GM21360 (cell line): ENCODE data around the gene KIAA0586.
"Not testable (repeated sequence)": the region's sequence is repeated elsewhere in the genome, so short reads cannot be mapped to it uniquely, and the experiment has no call there.

Experiments used
- ATAC-seq: cut with Tn5 transposase; IDR thresholded peaks from one replicate; pipeline ENCODE4 v1.9.1; 2021; ENCODE audit warnings: mild to moderate bottlenecking, moderate library complexity; ENCODE audit not compliant: unreplicated experiment

The KIAA0586 gene

DNA sequence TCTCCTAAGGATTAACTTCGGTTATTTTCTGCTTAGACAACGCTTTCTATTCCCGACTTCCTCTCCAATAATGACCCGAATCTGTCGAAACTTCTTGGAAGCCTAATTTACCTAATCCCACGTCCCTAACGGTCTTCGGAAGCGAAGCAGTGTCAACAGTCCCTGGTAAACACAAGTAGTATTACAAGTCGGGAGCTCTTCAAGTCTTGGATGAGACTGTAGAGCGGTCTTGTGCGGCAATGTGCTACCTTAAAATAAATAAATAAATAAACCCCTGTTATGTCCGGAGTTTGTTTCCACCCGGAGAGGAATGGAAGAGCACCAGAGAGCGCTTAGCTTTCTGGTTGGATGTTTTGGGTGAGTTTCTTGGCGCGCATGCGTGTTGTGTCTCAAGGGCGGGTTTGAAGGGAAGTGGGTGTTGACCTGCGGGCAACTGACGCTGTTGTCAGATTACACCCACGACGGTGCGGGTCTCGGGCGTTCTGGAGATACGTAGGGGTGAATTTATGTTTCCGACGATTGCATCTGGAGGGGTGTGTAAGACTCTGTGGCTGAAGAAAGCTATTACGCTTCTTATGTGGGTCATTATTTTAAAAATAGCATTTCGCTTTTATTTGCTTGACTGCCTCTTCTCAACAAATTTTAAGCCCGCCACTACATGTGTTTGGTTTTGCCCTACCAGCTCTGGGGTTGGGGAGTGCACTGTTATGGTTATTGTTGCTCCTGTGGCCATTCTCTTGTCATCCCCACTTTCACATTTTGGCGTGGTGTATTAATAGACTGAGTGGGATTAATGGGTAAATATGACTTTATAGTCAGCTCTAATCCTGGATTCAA lies at the start of gene KIAA0586, which contains the start of gene TIMM9:
KIAA0586 (plus strand) TSS at position 439 of the 837 bp plus-strand sequence. CDS start 546 bp downstream, outside the sequence.
TIMM9 (minus strand) TSS at position 251 of the 837 bp plus-strand sequence. CDS start 15,586 bp downstream, outside the sequence.
- ATAC-seq = peak; percentile 93

DNA sequence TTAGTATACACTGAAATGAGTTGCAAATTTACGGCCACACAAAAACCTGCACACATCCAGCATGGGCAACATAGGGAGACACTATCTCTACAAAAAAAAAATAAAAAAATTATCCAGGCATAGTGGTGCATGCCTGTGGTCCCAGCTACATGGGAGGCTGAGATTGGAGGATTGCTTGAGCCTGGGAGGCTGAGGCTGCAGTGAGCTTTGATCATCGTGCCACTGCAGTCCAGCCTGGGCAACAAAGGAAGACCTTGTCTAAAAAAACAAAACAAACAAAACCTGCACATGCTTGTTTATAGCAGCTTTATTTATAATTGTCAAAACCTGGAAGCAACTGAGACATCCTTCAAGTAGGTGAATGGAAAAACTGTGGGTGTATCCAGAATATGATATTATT lies 36.7 kb upstream of the KIAA0586 start:
- no peak for ATAC-seq

DNA sequence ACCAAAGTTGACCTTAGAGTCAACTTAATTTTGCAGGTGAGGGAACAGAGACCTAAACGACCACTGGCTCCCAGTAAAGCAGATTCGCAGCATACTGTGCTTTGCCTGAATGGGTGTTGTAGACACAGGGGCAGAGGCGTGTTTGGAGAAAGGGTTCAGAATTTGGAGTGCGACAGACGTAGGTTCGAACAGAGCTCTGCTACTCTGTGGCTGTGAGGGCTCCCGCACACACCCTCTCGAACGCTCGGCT lies 32.0 kb upstream of the KIAA0586 start:
- ATAC-seq = no peak

DNA sequence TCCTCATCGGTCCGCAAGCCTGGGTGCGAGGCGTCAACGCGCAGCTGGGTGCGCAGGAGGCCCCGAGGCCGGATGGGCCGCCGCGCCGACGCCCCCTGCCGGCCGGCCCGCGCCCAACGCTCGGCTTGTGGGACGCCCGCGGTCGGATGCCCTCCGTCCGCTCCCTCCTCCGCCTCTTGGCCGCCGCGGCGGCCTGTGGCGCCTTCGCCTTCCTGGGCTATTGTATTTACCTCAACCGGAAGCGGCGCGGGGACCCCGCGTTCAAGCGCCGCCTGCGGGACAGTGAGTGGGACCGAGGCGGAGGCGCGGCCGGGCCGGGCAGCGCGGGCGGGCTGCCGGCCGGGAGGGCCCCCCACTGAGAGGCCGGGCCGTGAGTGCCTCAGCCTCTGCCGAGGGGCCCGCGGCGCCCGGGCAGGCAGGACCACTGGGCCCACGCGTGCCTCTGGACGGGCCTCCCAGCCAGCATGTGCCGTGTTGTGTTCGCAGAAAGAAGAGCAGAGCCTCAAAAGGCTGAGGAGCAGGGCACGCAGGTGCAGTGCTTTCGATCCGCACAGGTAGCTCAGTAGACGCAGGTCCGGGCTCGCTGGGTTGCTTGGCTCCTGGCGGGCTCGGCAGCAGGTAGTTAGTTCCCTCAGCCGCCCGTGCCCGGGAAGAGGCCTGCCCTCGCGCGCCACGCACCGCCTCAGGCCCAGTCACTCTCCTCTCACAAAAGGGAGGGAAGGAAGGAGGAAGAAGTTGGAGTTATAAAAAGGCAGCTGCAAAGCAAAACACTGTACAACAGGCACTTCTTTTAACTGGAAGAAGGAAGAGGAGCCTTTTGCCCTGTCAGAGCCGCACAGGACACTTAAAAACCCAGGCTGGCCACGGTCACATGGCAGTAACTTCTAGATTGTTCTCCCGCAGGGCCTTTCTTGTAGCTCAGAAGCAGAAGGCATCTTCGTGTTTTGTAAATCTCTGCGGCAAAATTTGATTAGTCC lies 31.4 kb upstream of the KIAA0586 start, which contains the start of gene TOMM20L:
TOMM20L (plus strand) TSS at position 119 of the 977 bp plus-strand sequence; CDS start at position 147, 28 bp downstream.
- peak; percentile 88 for ATAC-seq

DNA sequence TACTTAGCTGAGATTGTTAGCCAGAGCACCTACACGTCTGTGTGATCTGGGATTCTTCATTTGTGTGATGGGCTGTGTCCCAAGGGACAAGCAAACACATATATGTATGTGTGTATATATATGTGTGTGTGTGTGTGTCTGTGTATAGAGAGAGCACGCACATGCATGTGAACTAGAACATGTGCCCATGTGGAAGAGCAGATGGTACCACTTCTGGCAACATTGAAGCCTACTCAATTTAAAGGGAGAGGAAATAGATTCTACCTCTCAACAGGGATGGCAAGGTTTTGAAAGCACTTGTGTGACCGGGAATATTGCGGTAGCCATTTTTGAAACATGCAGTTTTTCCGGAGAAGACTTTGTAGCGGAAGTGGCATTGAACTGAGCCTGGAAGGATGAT lies 30.4 kb upstream of the KIAA0586 start:
- ATAC-seq = no peak

DNA sequence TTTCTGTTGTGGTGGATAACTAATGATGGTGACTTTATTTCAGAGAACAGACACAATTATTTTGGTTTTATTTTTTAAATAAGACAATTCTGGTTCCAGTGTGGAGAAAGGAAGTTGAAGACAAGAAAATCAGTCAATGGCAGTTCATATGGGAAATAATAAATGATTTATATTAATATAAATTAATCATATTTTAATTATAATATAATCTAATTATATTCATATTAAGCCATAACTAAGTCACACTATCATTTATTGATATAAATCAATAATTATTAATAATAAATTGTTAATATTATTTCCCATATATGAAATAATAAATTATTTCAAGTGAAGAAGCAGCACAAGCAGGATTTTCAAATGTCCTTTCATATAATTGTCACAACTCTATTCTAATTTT lies 29.0 kb upstream of the KIAA0586 start:
- ATAC-seq = no peak

DNA sequence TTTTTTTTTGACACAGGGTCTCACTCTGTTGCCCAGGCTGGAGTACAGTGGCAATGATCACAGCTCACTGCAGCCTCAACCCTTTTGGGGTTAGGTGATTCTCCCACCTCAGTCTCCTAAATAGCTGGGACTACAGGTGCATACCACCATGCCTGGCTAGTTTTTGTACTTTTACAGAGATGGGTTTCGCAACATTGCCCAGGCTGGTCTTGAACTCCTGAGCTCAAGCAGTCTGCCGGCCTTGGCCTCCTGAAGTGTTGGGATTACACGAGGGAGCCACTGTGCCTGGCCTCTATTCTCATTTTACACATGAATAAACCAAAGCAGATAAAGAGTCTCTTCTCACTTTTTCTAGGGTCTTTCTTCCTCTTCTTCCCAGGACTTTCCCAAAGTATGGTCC lies 28.6 kb upstream of the KIAA0586 start:
- ATAC-seq = no peak

DNA sequence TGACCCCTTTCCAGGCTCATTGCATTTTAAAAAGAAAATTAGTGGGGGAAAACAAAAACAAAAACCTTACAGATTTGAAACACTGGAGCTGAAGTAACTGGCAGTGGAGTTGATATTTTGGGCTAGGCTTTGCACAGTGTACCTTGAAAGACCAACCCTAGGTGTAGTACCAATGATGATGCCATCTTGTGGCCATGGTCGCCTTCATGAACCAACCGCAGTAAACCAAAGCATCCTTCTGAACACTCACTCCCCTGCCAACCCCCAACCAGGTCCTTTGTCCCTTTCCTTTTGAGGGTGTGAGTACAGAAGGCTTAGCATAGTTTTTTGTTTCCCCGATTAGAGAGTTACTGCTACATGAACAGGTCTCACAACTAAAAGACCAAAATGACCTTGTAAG lies 25.9 kb upstream of the KIAA0586 start:
- ATAC-seq = no peak

DNA sequence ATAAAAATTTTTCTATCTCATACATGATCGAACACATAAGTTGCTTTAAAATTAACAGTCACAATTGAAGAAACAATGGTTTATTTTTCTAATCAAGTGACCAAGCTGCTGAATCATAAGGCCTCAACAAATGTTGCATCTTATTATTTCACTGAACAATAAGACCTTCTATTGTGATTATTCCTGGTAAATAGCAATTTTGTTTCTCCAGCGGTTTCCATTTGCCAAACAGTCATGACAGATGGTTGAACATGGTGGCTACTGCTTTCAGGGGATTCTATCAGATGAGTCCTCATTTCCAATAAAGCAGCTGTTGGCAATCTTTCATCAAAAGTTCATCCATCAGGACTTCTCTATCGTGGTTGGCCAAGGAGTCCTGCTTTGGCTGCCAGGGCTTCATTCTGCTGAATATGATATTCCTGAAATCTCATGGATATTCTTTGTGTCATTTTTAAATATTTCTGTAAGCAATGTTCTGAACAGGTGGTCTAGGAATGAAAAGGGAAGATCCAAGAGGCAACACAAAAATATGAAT lies 18.8 kb upstream of the KIAA0586 start:
- ATAC-seq = no peak

DNA sequence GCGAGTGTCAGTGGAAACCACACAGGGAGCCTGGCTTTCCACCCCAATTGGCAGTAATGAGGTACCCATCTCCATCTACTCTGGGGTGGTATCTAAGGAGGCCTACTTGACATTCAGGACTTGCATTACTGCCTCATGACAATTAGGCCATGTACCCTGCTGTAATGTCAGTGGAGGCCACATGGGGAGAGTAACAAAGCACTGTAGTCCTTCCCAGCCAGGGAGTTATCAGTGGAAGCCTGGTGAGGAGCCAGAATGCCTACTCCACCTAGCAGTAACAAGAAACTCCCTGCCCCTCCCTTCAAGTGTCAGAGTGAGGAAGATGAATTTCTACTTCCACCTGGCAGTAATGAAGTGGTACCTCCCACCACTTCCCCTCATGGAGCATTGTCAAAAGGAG lies 12.7 kb upstream of the KIAA0586 start:
- ATAC-seq = no peak

DNA sequence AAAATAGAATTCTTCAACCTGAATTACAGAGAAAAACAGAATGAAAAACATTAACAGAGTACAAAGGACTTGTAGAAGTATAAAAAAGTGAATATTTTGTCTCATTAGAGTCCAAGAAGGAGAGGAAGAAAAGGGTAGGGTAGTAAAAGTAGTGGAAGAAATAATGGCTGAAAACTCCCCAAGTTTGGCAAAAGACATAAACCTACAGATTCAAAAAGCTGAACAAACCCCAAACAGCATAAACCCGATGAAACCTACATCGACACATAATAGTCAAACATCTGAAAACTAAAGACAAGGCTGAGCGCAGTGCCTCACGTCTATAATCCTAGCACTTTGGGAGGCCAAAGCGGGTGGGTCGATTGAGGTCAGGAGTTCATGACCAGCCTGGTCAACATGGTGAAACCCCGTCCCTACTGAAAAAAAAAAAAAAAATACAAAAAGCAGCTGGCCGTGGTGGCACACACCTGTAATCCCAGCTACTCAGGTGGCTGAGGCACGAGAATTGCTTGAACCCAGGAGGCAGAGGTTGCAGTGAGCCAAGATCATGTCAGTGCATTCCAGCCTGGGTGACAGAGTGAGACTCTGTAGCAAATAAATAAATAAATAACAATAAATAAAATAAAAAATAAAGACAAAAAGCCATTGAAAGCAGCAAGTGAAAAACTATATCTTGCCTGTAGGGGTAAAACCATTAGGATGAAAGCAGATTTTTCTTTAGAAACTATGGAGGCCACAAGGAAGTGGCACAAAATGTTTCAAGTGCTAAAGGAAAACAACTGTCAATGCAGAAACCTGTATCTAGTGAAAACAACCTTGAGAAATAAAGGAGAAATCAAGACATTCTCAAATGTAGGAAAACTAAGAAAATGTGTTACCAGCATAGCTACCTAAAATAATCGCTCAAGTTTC lies 11.6 kb upstream of the KIAA0586 start:
- ATAC-seq = no peak

DNA sequence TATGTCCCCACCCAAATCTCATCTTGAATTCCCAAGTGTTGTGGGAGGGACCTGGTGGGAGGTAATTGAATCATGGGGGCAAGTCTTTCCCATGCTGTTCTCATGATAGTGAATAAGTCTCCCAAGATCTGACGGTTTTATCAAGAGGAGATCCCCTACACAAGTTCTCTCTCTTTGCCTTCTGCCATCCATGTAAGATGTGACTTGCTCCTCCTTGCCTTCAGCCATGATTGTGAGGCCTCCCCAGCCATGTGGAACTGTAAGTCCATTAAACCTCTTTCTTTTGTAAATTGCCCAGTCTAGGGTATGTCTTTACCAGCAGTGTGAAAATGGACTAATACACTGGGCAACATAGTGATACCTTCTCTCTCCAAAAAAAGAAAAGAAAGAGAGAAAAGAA lies 10.6 kb upstream of the KIAA0586 start:
- not testable (repeated sequence) for ATAC-seq

DNA sequence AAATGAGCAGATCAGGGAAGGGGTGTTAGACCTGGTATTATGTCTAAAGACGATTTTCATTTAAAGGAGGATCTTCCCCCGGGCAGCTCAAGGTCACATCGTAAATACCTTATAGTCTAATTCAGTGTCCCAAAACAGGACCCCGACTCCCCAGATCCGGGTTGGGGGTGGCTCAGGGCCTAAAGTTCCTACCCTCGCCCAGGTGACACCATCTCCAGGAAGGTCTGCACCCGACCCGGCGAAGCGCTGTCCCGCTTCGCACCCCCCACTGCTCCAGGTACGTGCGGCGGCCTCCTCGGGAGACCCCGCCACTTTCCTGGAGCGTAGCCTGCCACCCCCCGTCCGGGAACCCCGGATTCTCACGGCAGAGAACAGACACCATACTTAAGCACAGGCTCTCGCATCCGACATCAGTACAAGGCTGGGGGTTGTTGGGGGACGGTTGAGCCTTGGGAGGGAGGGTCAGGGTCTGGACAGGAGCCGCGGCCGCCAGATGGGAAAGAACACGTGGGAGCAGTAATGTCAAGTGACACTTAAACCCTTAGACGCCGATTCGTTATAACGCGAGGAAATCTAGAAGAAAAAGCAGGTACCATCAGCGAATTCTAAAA lies 744 bp upstream of the KIAA0586 start:
- no peak for ATAC-seq

DNA sequence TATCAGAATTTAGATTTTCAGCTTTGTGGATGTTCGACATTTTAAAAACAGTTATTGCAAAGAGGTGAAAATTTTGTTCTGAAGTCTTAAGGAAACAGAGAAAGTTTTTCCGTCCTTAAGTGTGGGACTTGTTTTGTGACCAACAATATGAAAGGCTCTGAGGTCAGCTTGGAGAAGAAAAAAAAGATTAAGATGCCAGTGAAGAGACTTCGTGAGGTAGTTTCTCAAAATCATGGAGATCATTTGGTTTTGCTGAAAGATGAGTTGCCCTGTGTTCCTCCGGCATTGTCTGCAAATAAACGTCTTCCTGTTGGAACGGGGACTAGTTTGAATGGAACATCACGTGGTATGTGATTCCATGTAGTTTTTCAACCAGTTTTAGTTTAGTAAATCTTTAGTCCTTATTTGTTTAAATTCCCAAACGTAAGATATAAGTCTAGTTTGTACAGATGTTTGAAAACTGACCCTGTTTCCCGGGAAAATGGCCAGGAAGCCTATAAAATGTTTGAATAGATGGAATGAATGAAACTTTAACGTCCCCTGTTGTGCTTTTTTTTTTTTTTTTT lies 682 bp downstream of the KIAA0586 start:
- no peak for ATAC-seq

DNA sequence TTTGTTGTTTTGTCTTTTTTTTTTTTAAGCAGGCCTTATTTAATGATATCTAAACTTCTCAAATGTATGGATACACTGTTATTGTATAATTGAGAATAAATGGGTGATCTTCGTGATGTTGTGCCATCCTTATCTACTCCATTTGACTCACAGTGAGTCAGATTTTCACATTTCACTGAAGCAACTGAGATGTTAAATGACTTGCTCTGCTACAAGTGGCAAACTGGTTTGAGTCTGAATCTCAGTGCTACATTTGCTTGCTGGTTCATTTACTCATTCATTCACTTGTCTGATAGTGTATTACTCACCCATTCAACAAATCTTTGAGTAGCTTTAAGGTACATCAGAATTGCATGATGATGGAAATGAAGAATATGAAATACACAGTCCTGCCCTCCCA lies 2.6 kb downstream of the KIAA0586 start:
- no peak for ATAC-seq

DNA sequence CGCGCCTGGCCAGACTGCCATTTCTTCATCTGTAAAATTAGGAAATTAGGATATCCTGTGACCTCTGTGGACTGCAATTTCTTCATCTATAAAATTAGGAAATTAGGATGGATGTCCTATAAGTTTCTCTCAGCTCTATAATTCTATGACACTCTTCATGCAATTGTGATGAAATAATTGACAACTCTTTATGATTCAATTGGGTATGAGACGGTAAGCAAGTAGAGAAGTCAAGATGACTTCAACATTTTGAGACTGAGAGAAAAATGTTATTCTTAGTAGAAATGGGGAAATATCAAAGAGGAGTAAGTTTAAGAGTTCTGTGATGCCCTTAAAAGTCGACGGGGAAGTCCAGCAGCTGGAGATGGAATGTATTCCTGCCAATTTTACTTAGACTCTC lies 12.0 kb downstream of the KIAA0586 start:
- no peak for ATAC-seq

DNA sequence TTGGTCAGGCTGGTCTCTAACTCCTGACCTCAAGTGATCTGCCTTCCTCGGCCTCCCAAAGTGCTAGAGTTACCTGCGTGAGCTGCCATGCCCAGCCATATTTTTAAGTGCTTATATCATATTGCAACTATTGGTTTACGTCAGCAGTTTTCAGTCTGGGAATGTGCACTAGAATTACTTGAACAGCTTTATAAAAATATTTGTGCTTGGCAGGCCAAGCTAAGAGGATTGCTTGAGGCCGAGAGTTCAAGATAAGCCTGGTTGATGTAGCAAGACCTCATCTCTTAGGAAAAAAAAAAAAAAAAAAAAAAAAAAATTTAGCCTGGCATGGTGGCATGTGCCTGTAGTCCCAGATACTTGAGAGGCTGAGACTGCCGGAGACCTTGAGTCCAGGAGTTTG lies 17.1 kb downstream of the KIAA0586 start:
- no peak for ATAC-seq

DNA sequence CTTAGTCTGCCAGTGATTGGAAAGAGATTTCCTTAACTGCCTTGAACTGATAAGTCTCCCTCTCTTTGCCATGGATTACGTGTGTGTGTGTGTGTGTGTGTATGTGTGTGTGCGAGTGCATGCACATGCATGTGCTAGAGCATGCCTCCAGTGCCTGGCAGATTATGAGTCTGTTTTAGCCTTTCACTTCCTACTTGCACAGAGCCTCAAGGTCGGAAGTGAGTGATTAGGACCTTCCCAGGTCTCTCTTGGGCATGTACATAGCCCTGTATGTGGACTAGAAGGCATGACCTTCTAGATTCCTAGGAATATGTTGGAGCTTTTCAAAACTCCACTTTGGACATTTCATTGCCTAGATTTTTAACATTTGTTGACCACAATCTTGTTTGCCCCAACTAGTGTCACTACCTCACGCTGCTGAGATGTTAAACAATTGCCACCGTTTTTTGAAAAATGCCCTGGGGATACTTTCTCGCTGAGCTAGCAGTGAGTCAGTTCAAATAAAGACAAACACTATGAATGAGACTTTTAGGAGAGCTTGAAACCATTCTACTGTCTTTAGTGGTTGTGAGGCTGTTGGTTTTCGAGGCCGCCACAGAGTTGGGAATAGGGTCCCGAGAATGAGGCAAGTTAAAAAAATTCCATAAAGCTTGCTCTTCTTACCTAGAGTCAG lies 28.2 kb downstream of the KIAA0586 start:
- ATAC-seq = no peak

DNA sequence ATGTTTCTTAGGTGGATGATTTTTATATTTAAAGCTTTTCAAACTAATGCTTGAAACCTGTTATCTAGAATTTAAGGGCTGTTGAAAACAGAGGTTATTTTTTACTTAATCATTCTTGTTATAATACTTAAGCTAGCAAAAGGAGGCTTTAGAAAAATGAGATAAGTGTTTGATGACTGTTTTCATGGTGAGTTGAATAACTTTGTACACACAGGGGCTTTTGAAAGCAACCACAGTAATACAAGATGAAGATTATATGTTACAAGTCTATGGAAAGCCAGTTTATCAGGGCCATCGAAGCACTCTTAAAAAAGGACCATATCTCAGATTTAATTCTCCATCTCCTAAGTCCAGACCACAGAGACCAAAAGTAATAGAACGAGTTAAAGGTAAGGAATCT lies 33.3 kb downstream of the KIAA0586 start:
- ATAC-seq = no peak
